CD4-positive, alpha-beta T cell treated with Interleukin-17A for 1 hour (primary cell): ENCODE data around the gene SORCS2.

Experiments used
- DNase-seq: peaks from one replicate; pipeline ENCODE4 v3.0.0-alpha.2; 2020

SORCS2 gene

GRCh38 chr4:7779432-7779768 is 587.1 kb downstream of the SORCS2 start:
- DNase-seq: no peak

- DNase-seq: no peak
These were observed 588.5 kb downstream of the SORCS2 start for GRCh38 chr4:7780751-7781348.

- no peak for DNase-seq
These were observed 589.0 kb downstream of the SORCS2 start for GRCh38 chr4:7781366-7781765.

- DNase-seq: no peak
These were observed 589.7 kb downstream of the SORCS2 start for GRCh38 chr4:7781993-7782392.

GRCh38 chr4:7782783-7783182 is 590.4 kb downstream of the SORCS2 start:
- DNase-seq: no peak

- no peak for DNase-seq
These were observed 591.2 kb downstream of the SORCS2 start for GRCh38 chr4:7783541-7783940.

- DNase-seq: no peak
These were observed 592.0 kb downstream of the SORCS2 start for GRCh38 chr4:7784131-7784870.

GRCh38 chr4:7785017-7785416 is 592.7 kb downstream of the SORCS2 start:
- DNase-seq: no peak

GRCh38 chr4:7786040-7786439 is 593.7 kb downstream of the SORCS2 start:
- no peak for DNase-seq

- no peak for DNase-seq
These were observed 594.2 kb downstream of the SORCS2 start for GRCh38 chr4:7786517-7786916.

GRCh38 chr4:7787067-7787466 is 594.7 kb downstream of the SORCS2 start:
- DNase-seq: no peak

GRCh38 chr4:7787681-7788141 is 595.4 kb downstream of the SORCS2 start:
- DNase-seq: no peak

- no peak for DNase-seq
These were observed 595.9 kb downstream of the SORCS2 start for GRCh38 chr4:7788193-7788592.

GRCh38 chr4:7788694-7789425 is 596.5 kb downstream of the SORCS2 start:
- DNase-seq: no peak

- DNase-seq: no peak
These were observed 597.7 kb downstream of the SORCS2 start for GRCh38 chr4:7790023-7790422.

- no peak for DNase-seq
These were observed 598.7 kb downstream of the SORCS2 start for GRCh38 chr4:7790999-7791398.
